Upper lobe of left lung (tissue), 4 donors: ENCODE measurements around the gene KRTCAP2.
"Not testable (repeated sequence)": the region's sequence is repeated elsewhere in the genome, so short reads cannot be mapped to it uniquely, and the experiment has no call there.

Experiments
- CTCF ChIP-seq, 6 experiments: fragments of 450-650 bp in 4 of 6; fragments of 200-600 bp in 2 of 6; sonication (generic) in 2 of 6; IDR thresholded peaks; one replicate each; pipeline ENCODE4 v1.5.1; 2016 to 2019; ENCODE audit warnings: antibody characterized with exemption in 6 of 6
- EP300 ChIP-seq, 4 donors: sonication (generic); formaldehyde crosslinking; IDR thresholded peaks; one replicate each; pipeline ENCODE4 v1.5.1; 2017; ENCODE audit warnings: antibody characterized with exemption in 4 of 4, control low read depth in 2 of 4
- POLR2A ChIP-seq, 4 donors: fragments of 450-650 bp; IDR thresholded peaks; one replicate each; pipeline ENCODE4 v1.5.1; 2016 to 2017; ENCODE audit warnings: antibody characterized with exemption in 4 of 4, mild to moderate bottlenecking in 2 of 4
- POLR2AphosphoS5 ChIP-seq, 2 donors: sonication (generic); formaldehyde crosslinking; IDR thresholded peaks; one replicate each; pipeline ENCODE4 v1.5.1; 2017; ENCODE audit warnings: antibody characterized with exemption in 2 of 2

DNA sequence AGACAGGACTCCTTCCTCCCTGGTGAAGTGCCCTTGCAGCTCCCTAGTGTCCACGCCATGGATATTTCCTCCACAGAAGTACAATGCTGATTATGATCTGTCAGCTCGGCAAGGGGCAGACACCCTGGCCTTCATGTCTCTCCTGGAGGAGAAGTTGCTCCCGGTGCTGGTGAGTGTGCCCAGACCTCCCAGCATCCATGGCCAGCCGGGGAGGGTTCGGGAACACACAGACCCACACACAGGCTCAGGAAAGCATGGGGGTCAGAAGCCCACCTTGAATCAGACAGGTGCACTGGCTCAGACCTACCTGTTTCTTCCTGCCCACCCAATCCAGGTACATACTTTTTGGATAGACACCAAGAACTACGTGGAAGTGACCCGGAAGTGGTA lies 38.9 kb upstream of the KRTCAP2 start:
- TF ChIP-seq EP300, CTCF, POLR2A, POLR2AphosphoS5 (IDR thresholded peaks at IDR 0.05): not testable (repeated sequence)
